Stimulated activated CD4-positive, alpha-beta T cell treated with anti-CD3 and anti-CD28 coated beads, Interleukin-1b, Interleukin-23, amount 100 ng/mL, for 1 hour (primary cell): Measurements from ENCODE around the gene TFE3.

Experiments
- DNase-seq, 2 donors: peaks; one replicate each; pipeline ENCODE4 v3.0.0-alpha.2; 2020; ENCODE audit warnings: low read depth in 2 of 2

Gene TFE3

GRCh38 chrX:49043220-49043986 lies at the start of gene TFE3:
Gene TFE3 (minus strand): TSS chrX:49043357. CDS start chrX:49043226, 131 bp downstream.
- DNase-seq = peak; percentile 82 to 90

- DNase-seq = no peak
These were observed 46.4 kb upstream of the TFE3 start for GRCh38 chrX:49089553-49089952.

- DNase-seq = no peak
These were observed 39.2 kb upstream of the TFE3 start for GRCh38 chrX:49082271-49082871.

GRCh38 chrX:49079489-49080428 lies 36.6 kb upstream of the TFE3 start, which contains the start of gene WDR45:
Gene WDR45 (minus strand): TSS chrX:49079887. CDS start chrX:49078095, 1,792 bp downstream.
- DNase-seq = peak; percentile 37

- no peak for DNase-seq
These were observed 34.8 kb upstream of the TFE3 start for GRCh38 chrX:49077941-49078340.

- DNase-seq = no peak
These were observed 32.2 kb upstream of the TFE3 start for GRCh38 chrX:49075347-49075746.

- peak; percentile 66 to 74 for DNase-seq
These were observed 30.7 kb upstream of the TFE3 start, which contains the start of gene PRAF2 for GRCh38 chrX:49073601-49074575. Gene PRAF2 (minus strand): TSS chrX:49074002. CDS start chrX:49073987, 15 bp downstream.

GRCh38 chrX:49072712-49073095 lies 29.5 kb upstream of the TFE3 start:
- no peak for DNase-seq

- DNase-seq = no peak
These were observed 28.9 kb upstream of the TFE3 start for GRCh38 chrX:49071877-49072711.

- DNase-seq = no peak
These were observed 27.8 kb upstream of the TFE3 start for GRCh38 chrX:49070988-49071387.

GRCh38 chrX:49069038-49069437 lies 25.9 kb upstream of the TFE3 start:
- no peak for DNase-seq

GRCh38 chrX:49067285-49068120 lies 24.3 kb upstream of the TFE3 start:
- no peak for DNase-seq

GRCh38 chrX:49066690-49067089 lies 23.5 kb upstream of the TFE3 start:
- no peak for DNase-seq

GRCh38 chrX:49066278-49066677 lies 23.1 kb upstream of the TFE3 start:
- no peak for DNase-seq

- DNase-seq = no peak
These were observed 21.6 kb upstream of the TFE3 start for GRCh38 chrX:49064735-49065134.

- no peak for DNase-seq
These were observed 21.1 kb upstream of the TFE3 start for GRCh38 chrX:49064303-49064702.

GRCh38 chrX:49063715-49064114 lies 20.6 kb upstream of the TFE3 start:
- no peak for DNase-seq

- no peak for DNase-seq
These were observed 18.8 kb upstream of the TFE3 start for GRCh38 chrX:49061916-49062315.

GRCh38 chrX:49061490-49061889 lies 18.3 kb upstream of the TFE3 start:
- no peak for DNase-seq
